Measurements from ENCODE around the gene OR5K1.

GRCh38 chr3:98457543-98457942 is 5.5 kb upstream of the OR5K1 start:
- TF ChIP-seq, protein P1, sequence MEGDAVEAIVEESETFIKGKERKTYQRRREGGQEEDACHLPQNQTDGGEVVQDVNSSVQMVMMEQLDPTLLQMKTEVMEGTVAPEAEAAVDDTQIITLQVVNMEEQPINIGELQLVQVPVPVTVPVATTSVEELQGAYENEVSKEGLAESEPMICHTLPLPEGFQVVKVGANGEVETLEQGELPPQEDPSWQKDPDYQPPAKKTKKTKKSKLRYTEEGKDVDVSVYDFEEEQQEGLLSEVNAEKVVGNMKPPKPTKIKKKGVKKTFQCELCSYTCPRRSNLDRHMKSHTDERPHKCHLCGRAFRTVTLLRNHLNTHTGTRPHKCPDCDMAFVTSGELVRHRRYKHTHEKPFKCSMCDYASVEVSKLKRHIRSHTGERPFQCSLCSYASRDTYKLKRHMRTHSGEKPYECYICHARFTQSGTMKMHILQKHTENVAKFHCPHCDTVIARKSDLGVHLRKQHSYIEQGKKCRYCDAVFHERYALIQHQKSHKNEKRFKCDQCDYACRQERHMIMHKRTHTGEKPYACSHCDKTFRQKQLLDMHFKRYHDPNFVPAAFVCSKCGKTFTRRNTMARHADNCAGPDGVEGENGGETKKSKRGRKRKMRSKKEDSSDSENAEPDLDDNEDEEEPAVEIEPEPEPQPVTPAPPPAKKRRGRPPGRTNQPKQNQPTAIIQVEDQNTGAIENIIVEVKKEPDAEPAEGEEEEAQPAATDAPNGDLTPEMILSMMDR (IDR thresholded peaks at IDR 0.05): no peak
- TF ChIP-seq POLR2A (IDR thresholded peaks at IDR 0.05): no peak

Data from ovary (tissue), 3 donors.